NB4 (cell line): ENCODE data around the gene ROR2.

Experiments used
- CTCF ChIP-seq: IDR thresholded peaks from one replicate; pipeline ENCODE4 v1.5.1; 2012; ENCODE audit warnings: low read depth, low read length
- MAX ChIP-seq: IDR thresholded peaks from 2 replicates; pipeline ENCODE4 v1.6.1; 2011; ENCODE audit warnings: low read depth, low read length
- MYC ChIP-seq: IDR thresholded peaks from 2 replicates; pipeline ENCODE4 v1.6.1; 2011; ENCODE audit warnings: low read depth, low read length
- POLR2A ChIP-seq: IDR thresholded peaks from 2 replicates; pipeline ENCODE4 v1.6.1; 2011; ENCODE audit warnings: mild to moderate bottlenecking; ENCODE audit not compliant: insufficient read length; ENCODE audit errors: extremely low read depth

GRCh38 chr9:91911657-91912056 lies 38.4 kb downstream of the ROR2 start:
- TF ChIP-seq CTCF (no peak), POLR2A (no peak), MAX (no peak), MYC (no peak)
